Neural progenitor cell (in vitro differentiated cells): ENCODE results near the gene BMPR1B. TPM values are rescaled to one million over a fixed set of nuclear protein-coding genes. Genes with fewer than 3 reads are reported as not detected.
A peak's percentile ranks its signal among the peaks of the same experiment; 100 is the strongest.

Source experiments
- DNase-seq: peaks from one replicate; pipeline ENCODE4 v3.0.0-alpha.2; 2016; ENCODE audit warnings: low spot score
- H2AFZ ChIP-seq: fragments of 200-600 bp; sonication (generic); replicated peaks from 2 replicates; pipeline ENCODE4 v1.6.1; 2016; ENCODE audit warnings: antibody characterized with exemption
- H3F3A ChIP-seq: fragments of 200-600 bp; sonication (generic); 2 replicates; pipeline ENCODE4 v1.6.1; 2016; ENCODE audit warnings: antibody characterized with exemption, low read depth
- H3K27ac ChIP-seq: fragments of 200-600 bp; sonication (generic); 2 replicates; pipeline ENCODE4 v1.5.1; 2016; ENCODE audit warnings: mild to moderate bottlenecking
- H3K27me3 ChIP-seq: fragments of 200-600 bp; sonication (generic); 2 replicates; pipeline ENCODE4 v1.6.1; 2016; ENCODE audit warnings: mild to moderate bottlenecking, moderate library complexity
- H3K36me3 ChIP-seq: fragments of 200-600 bp; sonication (generic); 2 replicates; pipeline ENCODE4 v1.5.1; 2016
- H3K4me1 ChIP-seq: fragments of 200-600 bp; sonication (generic); 2 replicates; pipeline ENCODE4 v1.6.1; 2016; ENCODE audit warnings: mixed run types
- H3K4me2 ChIP-seq: fragments of 200-600 bp; sonication (generic); 2 replicates; pipeline ENCODE4 v1.6.1; 2016
- H3K4me3 ChIP-seq: fragments of 200-600 bp; sonication (generic); 2 replicates; pipeline ENCODE4 v1.5.1; 2016
- H3K79me2 ChIP-seq: fragments of 200-600 bp; sonication (generic); 2 replicates; pipeline ENCODE4 v1.6.1; 2016; ENCODE audit warnings: low read depth
- H3K9ac ChIP-seq: fragments of 200-600 bp; sonication (generic); 2 replicates; pipeline ENCODE4 v1.6.1; 2016
- H3K9me3 ChIP-seq: fragments of 200-600 bp; sonication (generic); 2 replicates; pipeline ENCODE4 v1.5.1; 2016; ENCODE audit warnings: low read depth
- H4K20me1 ChIP-seq: fragments of 200-600 bp; sonication (generic); 2 replicates; pipeline ENCODE4 v1.6.1; 2016; ENCODE audit warnings: low read depth
- H3K27ac Mint-ChIP-seq: 3 replicates; pipeline ENCODE4 v1.8.0; 2021; ENCODE audit warnings: mixed read lengths
- H3K27me3 Mint-ChIP-seq: 2 replicates; pipeline ENCODE4 v1.8.0; 2022; ENCODE audit warnings: low read depth, mild to moderate bottlenecking, inconsistent platforms, moderate library complexity, mixed read lengths; ENCODE audit not compliant: insufficient read depth
- H3K36me3 Mint-ChIP-seq: 3 replicates; pipeline ENCODE4 v1.8.0; 2021; ENCODE audit warnings: mixed read lengths
- H3K4me1 Mint-ChIP-seq: 3 replicates; pipeline ENCODE4 v1.8.0; 2021; ENCODE audit warnings: mixed read lengths
- H3K4me3 Mint-ChIP-seq: 3 replicates; pipeline ENCODE4 v1.8.0; 2021; ENCODE audit warnings: mild to moderate bottlenecking, moderate library complexity, mixed read lengths
- H3K9me3 Mint-ChIP-seq: 3 replicates; pipeline ENCODE4 v1.8.0; 2020; ENCODE audit warnings: mixed read lengths
- CTCF ChIP-seq: fragments of 200-600 bp; sonication (generic); IDR thresholded peaks from 2 replicates; pipeline ENCODE4 v1.5.1; 2017; ENCODE audit warnings: antibody characterized with exemption, mild to moderate bottlenecking
- EZH2 ChIP-seq: fragments of 200-600 bp; sonication (generic); IDR thresholded peaks from 2 replicates; pipeline ENCODE4 v1.6.1; 2017; ENCODE audit warnings: antibody characterized with exemption, mild to moderate bottlenecking, moderate library complexity
- EZH2phosphoT487 ChIP-seq: fragments of 200-600 bp; sonication (generic); IDR thresholded peaks from 2 replicates; pipeline ENCODE4 v1.6.1; 2017; ENCODE audit warnings: antibody characterized with exemption
- total RNA-seq: library from RNA; depleted of rRNA; stranded (reverse); fragments of >200 nt; gene quantifications from 2 replicates; pipeline ENCODE4 v1.2.3, GENCODE V29; 2015; ENCODE audit warnings: low replicate concordance

BMPR1B gene
- total RNA-seq, 1 donor from 2014 or later, result 2.7 TPM

- no peaks in the 10 kb centered on the region for H3F3A ChIP-seq
- H3K9me3 Mint-ChIP-seq, result no peaks in the 10 kb centered on the region
- H4K20me1 ChIP-seq, result no peaks in the 10 kb centered on the region
- no peak overlapping the region for H3K27ac Mint-ChIP-seq
- H3K9me3 ChIP-seq, result no peaks in the 10 kb centered on the region
- H3K4me2 ChIP-seq, result no peak overlapping the region
- no peaks in the 10 kb centered on the region for H3K27me3 Mint-ChIP-seq
- H3K79me2 ChIP-seq, result no peaks in the 10 kb centered on the region
- peaks cover 8% of the 10 kb centered on the region for H3K4me1 ChIP-seq
- H3K9ac ChIP-seq, result no peak overlapping the region
- H3K27me3 ChIP-seq, result no peaks in the 10 kb centered on the region
- H3K4me1 Mint-ChIP-seq, result peaks cover 9% of the 10 kb centered on the region
- no peak overlapping the region for H3K27ac ChIP-seq
- no peak for DNase-seq
- no peaks in the 10 kb centered on the region for H3K36me3 ChIP-seq
- no peak overlapping the region for H3K4me3 Mint-ChIP-seq
- TF ChIP-seq CTCF (no peak), EZH2phosphoT487 (no peak), EZH2 (no peak)
- no peaks in the 10 kb centered on the region for H3K36me3 Mint-ChIP-seq
- no peak overlapping the region for H2AFZ ChIP-seq
- no peak overlapping the region for H3K4me3 ChIP-seq
These were observed 256.3 kb downstream of the BMPR1B start for GRCh38 chr4:95014068-95014467.

GRCh38 chr4:95017305-95018064, 259.7 kb downstream of the BMPR1B start:
- no peaks in the 10 kb centered on the region for H3K27me3 Mint-ChIP-seq
- H3K4me3 ChIP-seq, result no peak overlapping the region

GRCh38 chr4:95018785-95019184, 261.0 kb downstream of the BMPR1B start:
- Histone ChIP-seq H3K4me1 (no peaks in the 10 kb centered on the region), H4K20me1 (no peaks in the 10 kb centered on the region), H3K36me3 (no peaks in the 10 kb centered on the region), H3F3A (no peaks in the 10 kb centered on the region), H3K9me3 (no peaks in the 10 kb centered on the region), H2AFZ (no peak overlapping the region), H3K27me3 (no peaks in the 10 kb centered on the region), H3K27ac (no peak overlapping the region), H3K9ac (no peak overlapping the region), H3K4me3 (no peak overlapping the region), H3K79me2 (no peaks in the 10 kb centered on the region), H3K4me2 (no peak overlapping the region)
- no peaks in the 10 kb centered on the region for H3K27me3 Mint-ChIP-seq
- DNase-seq, result no peak
- H3K4me3 Mint-ChIP-seq, result no peak overlapping the region
- peaks cover 4% of the 10 kb centered on the region for H3K4me1 Mint-ChIP-seq
- TF ChIP-seq EZH2phosphoT487 (no peak), EZH2 (no peak), CTCF (no peak)
- H3K27ac Mint-ChIP-seq, result no peak overlapping the region
- no peaks in the 10 kb centered on the region for H3K36me3 Mint-ChIP-seq
- no peaks in the 10 kb centered on the region for H3K9me3 Mint-ChIP-seq

More at GRCh38 chr4:95017305-95018064, 259.7 kb downstream of the BMPR1B start:
- no peak for DNase-seq
- Histone ChIP-seq H3K27me3 (no peaks in the 10 kb centered on the region), H2AFZ (peak overlapping the region; percentile 23), H3K9me3 (no peaks in the 10 kb centered on the region), H3K36me3 (no peaks in the 10 kb centered on the region), H3K4me2 (no peak overlapping the region), H3K9ac (no peak overlapping the region), H4K20me1 (no peaks in the 10 kb centered on the region), H3K27ac (no peak overlapping the region), H3F3A (no peaks in the 10 kb centered on the region), H3K79me2 (no peaks in the 10 kb centered on the region), H3K4me1 (peaks cover 8% of the 10 kb centered on the region)
- peaks cover 6% of the 10 kb centered on the region for H3K4me1 Mint-ChIP-seq
- H3K9me3 Mint-ChIP-seq, result no peaks in the 10 kb centered on the region
- H3K36me3 Mint-ChIP-seq, result no peaks in the 10 kb centered on the region
- no peak for TF ChIP-seq CTCF
- no peak for TF ChIP-seq EZH2
- no peak for TF ChIP-seq EZH2phosphoT487
- no peak overlapping the region for H3K4me3 Mint-ChIP-seq
- H3K27ac Mint-ChIP-seq, result no peak overlapping the region
